K562 (cell line): Measurements from ENCODE around the gene GAPT. TPM values are rescaled to one million over a fixed set of nuclear protein-coding genes. Genes with fewer than 3 reads are reported as not detected.
"Not testable (repeated sequence)": the region's sequence is repeated elsewhere in the genome, so short reads cannot be mapped to it uniquely, and the experiment has no call there.

Source experiments
- ATAC-seq: fragments of 200-7000 bp; cut with Tn5 transposase; 3 replicates; pipeline ENCODE4 v1.9.1; 2020; ENCODE audit warnings: moderate library complexity
- BruUV-seq: library from RNA; stranded (reverse); fragments of 400-500 nt; replicated peaks from 2 replicates; lab custom pipeline; 2021; lab: Mats Ljungman, UMichigan
- CTCF ChIA-PET: fragments of 300-600 bp; formaldehyde crosslinking; extraction: SDS; loops from one replicate; lab custom pipeline; 2021; ENCODE audit warnings: low intra/inter-chr PET ratio; lab: Yijun Ruan, JAX
- POLR2A ChIA-PET: fragments of 300-600, 350-650 bp; sonication (Branson Sonifier 250); formaldehyde crosslinking; extraction: SDS; loops from one replicate; lab custom pipeline; 2021; ENCODE audit warnings: antibody characterized with exemption, inconsistent platforms; lab: Yijun Ruan, JAX
- DNase-seq, 4 experiments: peaks; one replicate each; pipeline versions ENCODE4 v3.0.0 to v3.0.0-alpha.2; 2011 to 2018; ENCODE audit warnings: low spot score in 3 of 4, mixed read lengths in 3 of 4; ENCODE audit errors: extremely low read depth in 1 of 4
- FAIRE-seq: peaks from 2 replicates; lab custom pipeline; 2011; peaks lifted over from hg19 to GRCh38; lab: Jason Lieb, UNC
- H2AFZ ChIP-seq: 2 replicates; pipeline ENCODE4 v1.6.0; 2011; ENCODE audit warnings: low read depth, low read length, control low read depth, inconsistent platforms
- H3K27ac ChIP-seq: fragments of 200-600 bp; 3 replicates; pipeline ENCODE4 v1.8.0; 2011; ENCODE audit warnings: low read depth, mild to moderate bottlenecking, control low read depth, inconsistent platforms, low read length, moderate library complexity, mixed read lengths; ENCODE audit errors: extremely low read depth
- H3K27me3 ChIP-seq, 2 experiments: fragments of 300-600 bp in 1 of 2; 2 replicates in 1 of 2; 3 replicates in 1 of 2; pipeline versions ENCODE4 v1.6.0 to v1.8.0; 2011; ENCODE audit warnings: inconsistent platforms in 2 of 2, low read length in 2 of 2, mild to moderate bottlenecking in 1 of 2, mixed read lengths in 1 of 2, moderate library complexity in 1 of 2; ENCODE audit not compliant: control insufficient read depth in 2 of 2, insufficient read depth in 2 of 2
- H3K36me3 ChIP-seq: fragments of 300-600 bp; 3 replicates; pipeline ENCODE4 v1.8.0; 2011; ENCODE audit warnings: mild to moderate bottlenecking, low read length, inconsistent platforms; ENCODE audit not compliant: control insufficient read depth, insufficient read depth
- H3K4me1 ChIP-seq, 2 experiments: fragments of 200-600 bp in 1 of 2; replicated peaks in 1 of 2; 2 replicates in 1 of 2; 3 replicates in 1 of 2; pipeline versions ENCODE4 v1.5.1 to v1.8.0; 2011; ENCODE audit warnings: inconsistent platforms in 2 of 2, low read length in 2 of 2, mild to moderate bottlenecking in 1 of 2, mixed read lengths in 1 of 2, moderate library complexity in 1 of 2; ENCODE audit not compliant: control insufficient read depth in 2 of 2, insufficient read depth in 2 of 2
- H3K4me2 ChIP-seq: 2 replicates; pipeline ENCODE4 v1.6.1; 2011; ENCODE audit warnings: low read length, control low read depth, inconsistent platforms, mixed read lengths; ENCODE audit not compliant: insufficient read depth
- H3K4me3 ChIP-seq: fragments of 200-600 bp; sonication (generic), shearing (Covaris generic); 2 replicates; pipeline ENCODE4 v1.5.1; 2016; ENCODE audit warnings: control low read depth, inconsistent platforms
- H3K79me2 ChIP-seq: fragments of 200-600 bp; 3 replicates; pipeline ENCODE4 v1.8.0; 2011; ENCODE audit warnings: low read length, inconsistent platforms; ENCODE audit not compliant: control insufficient read depth, insufficient read depth
- H3K9ac ChIP-seq, 2 experiments: 2 replicates each; pipeline versions ENCODE4 v1.6.0 to v1.6.1; 2011; ENCODE audit warnings: low read depth in 2 of 2, low read length in 2 of 2, control low read depth in 1 of 2, inconsistent platforms in 1 of 2, mild to moderate bottlenecking in 1 of 2, mixed read lengths in 1 of 2; ENCODE audit not compliant: insufficient read depth in 1 of 2
- H3K9me1 ChIP-seq: one replicate; pipeline ENCODE4 v1.6.0; 2011; ENCODE audit warnings: inconsistent platforms, mild to moderate bottlenecking, low read length, moderate library complexity; ENCODE audit not compliant: control insufficient read depth, insufficient read depth
- H3K9me3 ChIP-seq: replicated peaks from 2 replicates; pipeline ENCODE4 v1.5.1; 2011; ENCODE audit warnings: low read depth, low read length, inconsistent platforms; ENCODE audit not compliant: control insufficient read depth, insufficient read depth
- H4K20me1 ChIP-seq: replicated peaks from 2 replicates; pipeline ENCODE4 v1.6.1; 2011; ENCODE audit warnings: low read length, inconsistent platforms, mixed read lengths; ENCODE audit not compliant: control insufficient read depth, insufficient read depth
- REST ChIP-seq, 2 experiments: fragments of 450-650 bp; formaldehyde crosslinking in 1 of 2; IDR thresholded peaks; 2 replicates each; pipeline versions ENCODE4 v1.4.0 to v1.6.1; 2014 to 2020; ENCODE audit warnings: mild to moderate bottlenecking in 2 of 2, borderline replicate concordance in 1 of 2, low read depth in 1 of 2
- TBL1XR1 ChIP-seq, 2 experiments: IDR thresholded peaks; 2 replicates each; pipeline ENCODE4 v1.6.1; 2012; ENCODE audit warnings: improper control_type of control experiment in 2 of 2, low read length in 2 of 2, mild to moderate bottlenecking in 1 of 2
- WGBS: fragments of 100-300 bp; shearing (Covaris generic); methylation state at CpG from one replicate; pipeline ENCODE4 v1.1.6; 2016; ENCODE audit warnings: low coverage, mixed read lengths; ENCODE audit not compliant: insufficient coverage; ENCODE audit errors: missing lambda C conversion rate; 5-methylcytosine and 5-hydroxymethylcytosine counted together
- in situ Hi-C: fragments of 300-500 bp; cut with MboI; formaldehyde crosslinking; loops from 4 replicates; pipeline ENCODE4 v1.15.0; 2018; ENCODE audit warnings: inconsistent platforms, mixed read lengths
- intact Hi-C: fragments of 100-400 bp; cut with micrococcal nuclease; formaldehyde crosslinking; loops from 2 replicates; pipeline ENCODE4 v1.14.2; 2022
- polyA plus RNA-seq, 8 experiments: library from polyadenylated mRNA; depleted of rRNA in 4 of 8; stranded (reverse) in 5 of 8; unstranded in 3 of 8; fragments of >200 nt; fragmentation: Nextera tagmentation in 2 of 8; fragmentation: Illumina TruSeq in 1 of 8; extraction: Ambion mirVana in 2 of 8; extraction: Trizol in 1 of 8; gene quantifications; 2 replicates each; pipeline versions ENCODE4 v1.2.1 to v1.2.3, GENCODE V29; 2011 to 2014; ENCODE audit warnings: inconsistent platforms in 1 of 8, missing spikeins in 1 of 8
- total RNA-seq, 7 experiments: library from RNA; depleted of rRNA in 6 of 7; stranded (reverse); fragments of >200 nt in 6 of 7; fragmentation: Illumina TruSeq in 2 of 7; extraction: Trizol in 2 of 7; gene quantifications; 2 replicates each; pipeline versions ENCODE4 v1.2.1 to v1.2.3, GENCODE V29; 2011 to 2021; ENCODE audit warnings: low replicate concordance in 1 of 7

The GAPT gene
- total and polyA plus RNA-seq, 9 of the 15 experiments (the other 6 are each of a cell fraction or from before 2014, with no cell fraction given) = not detected

- POLR2A ChIA-PET, H3K9ac ChIP-seq, H3K9me1 ChIP-seq, H4K20me1 ChIP-seq, in situ Hi-C loops, H3K4me1 ChIP-seq, H3K27me3 ChIP-seq, FAIRE-seq, H2AFZ ChIP-seq, DNase-seq, H3K36me3 ChIP-seq, H3K27ac ChIP-seq, CTCF ChIA-PET, BruUV-seq, intact Hi-C loops, ATAC-seq, H3K4me3 ChIP-seq, H3K9me3 ChIP-seq, H3K79me2 ChIP-seq, H3K4me2 ChIP-seq: not testable (repeated sequence)
- 0% methylated on average over 5 of the region's 9 CpGs for WGBS
These were observed 50.7 kb downstream of the GAPT start for GRCh38 chr5:58541935-58542334.

DNA sequence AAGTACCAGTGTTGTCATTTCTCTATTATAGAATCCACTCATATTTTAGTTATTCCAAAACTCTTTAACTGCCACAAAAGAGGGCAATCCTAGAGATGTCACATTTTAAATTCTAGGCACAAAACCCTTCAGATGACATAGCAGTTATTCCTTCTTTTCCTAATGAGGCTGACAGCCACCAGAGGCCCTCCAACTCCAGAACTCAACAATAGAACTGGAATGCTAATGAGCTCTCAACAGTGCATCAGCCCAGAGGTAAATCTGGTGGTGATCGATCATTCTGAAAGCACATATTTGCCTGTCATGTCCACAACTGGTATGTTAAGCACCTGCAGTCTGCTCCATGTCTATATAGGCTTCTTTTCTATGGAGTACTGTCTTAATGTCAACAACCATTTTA, 51.5 kb downstream of the GAPT start:
- H4K20me1 ChIP-seq = no peaks in the 10 kb centered on the region
- intact Hi-C loops = no loop called here
- TF ChIP-seq REST (IDR thresholded peaks at IDR 0.05; ENCODE audit: borderline replicate concordance) (no peak), REST (CRISPR knock-in tag; IDR thresholded peaks at IDR 0.05; ENCODE audit: low read depth) (no peak), TBL1XR1 (IDR thresholded peaks at IDR 0.05; ENCODE audit: low read length in 2 of 2) (no peak)

More for the DNA sequence above, 51.5 kb downstream of the GAPT start:
- CTCF ChIA-PET = no interaction called here
- Histone ChIP-seq H3K79me2 (no peaks in the 10 kb centered on the region), H3K27me3 (no peaks in the 10 kb centered on the region), H3K4me2 (no peak overlapping the region), H3K9me3 (no peaks in the 10 kb centered on the region), H3K27ac (no peak overlapping the region), H3K36me3 (no peaks in the 10 kb centered on the region), H3K9ac (no peak overlapping the region), H3K9me1 (no peaks in the 10 kb centered on the region), H2AFZ (no peak overlapping the region), H3K4me3 (no peak overlapping the region), H3K4me1 (no peaks in the 10 kb centered on the region)
- POLR2A ChIA-PET = no interaction called here
- no peak for DNase-seq
- FAIRE-seq = no peak
- BruUV-seq = no TSS peak
- ATAC-seq = no peak
- WGBS = 0% methylated on average over 1 of the region's 1 CpG
- in situ Hi-C loops = no loop called here
